GM21576 (cell line): ENCODE results near the gene SLC9A9.
"Not testable (repeated sequence)": the region's sequence is repeated elsewhere in the genome, so short reads cannot be mapped to it uniquely, and the experiment has no call there.

Source experiments
- ATAC-seq: cut with Tn5 transposase; IDR thresholded peaks from one replicate; pipeline ENCODE4 v1.9.1; 2021; ENCODE audit warnings: mild to moderate bottlenecking, moderate library complexity; ENCODE audit not compliant: unreplicated experiment

The SLC9A9 gene

DNA sequence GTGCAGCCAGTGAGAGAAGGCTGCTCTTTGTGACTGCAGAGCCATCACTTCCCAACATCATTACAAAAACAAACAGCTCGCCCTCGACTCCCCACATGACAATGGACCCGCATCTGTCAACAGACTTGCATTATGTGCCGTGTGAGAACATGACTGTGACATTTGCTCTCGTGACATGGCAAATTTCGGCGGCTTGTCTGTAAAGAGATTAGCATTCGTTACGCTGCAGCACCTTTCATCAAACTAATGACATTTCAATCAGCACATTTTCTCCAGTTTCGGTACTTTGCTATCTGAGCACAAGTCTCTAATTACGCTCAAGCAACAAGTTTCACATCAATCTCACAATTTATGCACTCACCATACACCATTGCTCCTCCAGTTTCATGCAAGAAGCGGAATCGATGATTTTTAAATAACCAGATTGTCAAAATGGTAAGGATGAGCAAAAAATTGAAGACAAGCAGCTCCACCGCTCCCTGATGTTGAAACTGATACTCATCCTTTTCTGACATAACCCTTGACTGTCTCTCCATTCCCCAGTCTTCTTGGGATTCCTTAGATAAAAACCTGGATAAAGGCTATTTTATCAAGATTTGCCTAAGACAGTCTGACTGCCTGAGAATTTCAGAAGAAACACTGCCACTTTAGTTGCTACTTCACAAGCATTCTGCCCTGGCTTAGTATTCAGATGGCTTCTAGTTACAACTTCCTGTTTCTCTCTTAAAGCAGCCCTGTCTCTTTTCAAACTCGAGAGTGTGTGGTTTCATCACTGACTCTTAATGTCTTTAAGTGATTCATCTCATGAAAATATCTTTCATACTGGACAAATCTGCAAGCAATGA, at the start of gene SLC9A9:
TSS of gene SLC9A9 (minus strand) at position 682 of the 845 bp plus-strand sequence. CDS start at position 536, 146 bp downstream.
- peak; percentile 82 for ATAC-seq

DNA sequence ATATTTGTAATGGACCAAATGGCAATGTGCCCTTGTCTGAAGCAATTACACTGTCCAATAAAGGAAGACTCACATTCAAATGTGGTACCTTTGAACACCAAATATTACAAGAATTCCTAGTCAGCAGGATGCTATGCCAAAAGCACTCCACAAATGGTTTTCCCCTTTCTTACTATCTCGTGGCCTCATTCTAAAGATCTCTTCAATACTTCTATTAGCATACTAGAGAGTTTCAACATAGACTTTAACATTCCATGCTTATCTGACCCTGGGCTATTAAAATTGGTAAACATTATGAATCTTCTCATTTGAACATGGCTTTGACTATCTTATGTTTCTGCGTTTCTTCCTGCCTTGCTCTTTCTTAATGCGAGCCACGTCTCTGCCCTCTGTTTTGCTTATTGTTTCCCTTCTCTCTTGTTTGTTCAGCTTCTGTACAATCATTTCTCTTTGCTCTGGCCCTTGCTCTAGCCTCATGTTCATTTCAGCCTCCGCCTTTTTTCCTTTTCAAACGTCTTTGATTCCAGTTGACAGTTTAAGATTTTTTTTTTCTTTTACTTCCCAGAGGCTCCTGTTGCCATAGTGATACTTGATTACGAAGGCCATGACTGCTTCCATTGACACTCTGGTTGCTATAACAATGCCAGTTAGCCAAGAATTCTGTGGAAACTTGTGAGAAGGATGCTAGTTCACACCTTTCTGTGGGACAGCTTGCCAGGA, 49.5 kb upstream of the SLC9A9 start:
- no peak for ATAC-seq

DNA sequence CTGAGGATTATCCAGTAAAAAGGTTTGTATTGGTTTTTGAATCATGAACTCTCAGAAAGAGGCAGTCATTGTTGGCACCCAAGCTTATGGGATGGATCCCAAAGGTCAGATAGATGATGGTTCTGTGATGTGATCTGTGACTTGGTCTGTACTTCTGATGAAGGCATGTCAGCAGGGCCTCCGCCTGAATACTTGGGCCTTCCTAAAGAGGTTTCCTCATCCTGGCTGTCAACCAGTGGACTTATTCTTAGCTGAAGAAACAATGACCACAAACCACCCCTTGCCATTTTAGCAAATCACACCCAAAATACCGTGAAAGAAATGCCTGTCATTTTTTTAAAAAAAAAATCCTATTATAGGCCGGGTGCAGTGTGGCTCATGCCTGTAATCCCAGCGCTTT, 48.2 kb upstream of the SLC9A9 start:
- ATAC-seq: no peak

DNA sequence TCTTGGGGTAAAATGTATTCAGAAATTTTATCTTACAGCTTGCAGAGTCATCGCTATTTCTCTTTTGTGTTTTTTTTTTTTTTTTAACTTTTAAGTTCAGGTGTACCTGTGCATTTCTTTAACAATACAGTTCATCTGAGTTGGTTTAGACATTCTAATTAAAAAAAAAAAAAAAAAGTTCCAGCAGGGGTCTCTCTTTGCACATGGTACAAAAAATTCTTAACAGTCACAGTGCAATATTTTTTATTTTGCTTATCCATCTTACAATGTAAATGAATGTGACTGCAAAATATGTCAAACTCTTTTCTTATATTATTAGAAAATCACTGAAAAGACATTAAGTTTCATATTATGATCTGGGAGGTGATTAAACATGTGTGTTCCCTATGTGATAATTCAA, 47.5 kb upstream of the SLC9A9 start:
- ATAC-seq: no peak

DNA sequence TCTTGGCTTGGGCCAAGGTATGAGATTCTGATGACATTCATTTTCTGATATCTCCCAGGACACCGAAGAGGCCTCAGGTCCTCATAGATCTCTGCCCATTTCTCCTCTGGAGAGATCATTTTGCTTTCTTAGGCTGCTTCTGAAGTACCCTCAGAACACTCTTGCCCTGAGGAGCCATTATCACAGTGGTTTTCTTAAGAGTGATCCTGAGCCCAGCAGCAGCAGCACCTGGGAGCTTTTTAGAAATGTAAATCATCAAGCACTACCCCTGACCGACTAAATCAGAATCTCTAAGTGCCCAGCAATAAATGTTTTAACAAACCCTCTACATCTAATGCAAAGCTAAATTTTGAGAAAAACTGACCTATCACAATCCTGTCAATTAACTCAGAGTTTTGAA, 40.6 kb upstream of the SLC9A9 start:
- no peak for ATAC-seq

DNA sequence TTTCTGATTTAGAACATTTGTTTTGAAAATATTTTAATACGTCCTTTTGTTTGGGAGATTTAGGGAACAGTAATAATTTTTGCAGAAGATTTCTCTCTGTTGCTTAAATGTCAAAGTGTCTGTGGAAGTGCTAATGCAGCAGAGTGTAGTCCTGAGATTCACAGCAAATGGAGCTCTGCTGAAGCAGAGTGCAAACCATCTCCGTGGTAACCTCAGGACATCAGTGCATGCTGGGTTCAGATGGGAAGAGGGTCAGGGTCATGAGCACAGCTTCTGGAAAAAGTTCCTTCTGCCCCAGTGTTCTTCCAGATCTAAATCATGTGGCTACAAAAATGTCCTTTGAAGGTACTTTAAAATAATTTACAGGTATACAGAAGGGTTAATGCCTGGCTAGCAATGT, 39.9 kb upstream of the SLC9A9 start:
- no peak for ATAC-seq

DNA sequence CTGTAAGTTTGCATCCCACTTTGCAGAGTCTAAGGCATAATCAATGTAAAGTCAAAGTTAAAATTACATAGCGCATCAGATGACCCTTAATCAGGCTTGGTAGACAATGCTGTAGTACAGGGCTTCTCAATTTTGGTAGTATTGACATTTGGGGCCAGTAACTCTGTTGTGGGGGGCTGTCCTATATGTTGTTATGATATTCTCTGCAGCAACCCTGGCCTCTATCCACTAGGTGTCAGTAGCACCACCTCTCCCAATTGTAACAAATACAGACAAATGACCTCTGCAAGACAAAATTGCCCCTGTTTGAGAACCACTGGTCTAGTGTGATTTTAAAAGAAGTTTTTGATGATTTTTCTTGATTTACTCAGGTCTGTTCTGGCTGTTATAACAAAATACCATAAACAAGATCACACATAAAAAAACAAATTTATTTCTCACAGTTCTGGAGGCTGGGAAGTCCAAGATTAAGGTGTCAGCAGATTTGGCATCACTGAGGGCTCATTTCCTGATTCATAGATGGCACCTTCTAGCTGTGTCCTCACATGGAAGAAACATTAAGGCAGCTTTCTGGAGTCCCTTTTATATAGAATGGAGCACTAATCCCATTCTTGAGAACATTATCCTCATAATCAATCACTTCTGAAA, 37.6 kb upstream of the SLC9A9 start:
- peak; percentile 92 for ATAC-seq

DNA sequence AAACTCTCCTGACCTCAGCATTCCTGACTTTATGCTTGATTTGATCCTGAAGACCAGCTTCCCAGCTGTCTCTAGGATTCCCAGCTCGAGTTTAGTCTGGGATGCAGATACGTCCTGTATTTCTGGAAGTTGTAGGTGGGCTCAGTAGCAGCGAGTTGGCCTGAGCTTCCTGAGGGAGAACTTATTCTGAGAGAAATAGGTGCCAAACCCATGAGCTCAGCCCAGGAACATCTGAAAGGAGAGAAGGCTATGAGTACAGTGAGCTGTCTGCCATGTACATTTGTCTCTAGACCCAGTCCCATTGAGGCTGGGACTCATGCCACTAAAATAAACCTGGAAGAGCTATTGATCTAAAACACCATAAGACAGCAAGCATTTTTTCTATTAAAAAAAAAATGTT, 36.6 kb upstream of the SLC9A9 start:
- ATAC-seq: no peak

DNA sequence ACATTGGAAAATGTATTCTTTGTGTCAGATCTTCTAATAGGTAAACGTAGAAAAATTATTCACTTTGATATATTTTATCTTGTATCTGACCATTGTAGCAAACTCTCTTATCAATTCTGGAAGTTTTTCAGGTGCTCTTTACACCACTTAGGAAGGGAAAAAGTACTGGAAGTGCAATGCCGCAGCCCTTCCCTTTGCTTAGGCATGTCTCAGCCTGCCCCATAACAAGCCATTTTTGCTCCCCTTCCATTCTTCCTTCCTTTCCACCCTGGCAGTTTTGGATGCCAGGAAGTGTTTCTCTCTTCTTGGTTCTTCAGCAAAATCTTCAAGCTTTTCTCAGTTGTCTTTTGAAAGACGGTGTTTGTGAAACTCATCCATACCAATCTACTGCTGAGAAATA, 34.9 kb upstream of the SLC9A9 start:
- no peak for ATAC-seq

DNA sequence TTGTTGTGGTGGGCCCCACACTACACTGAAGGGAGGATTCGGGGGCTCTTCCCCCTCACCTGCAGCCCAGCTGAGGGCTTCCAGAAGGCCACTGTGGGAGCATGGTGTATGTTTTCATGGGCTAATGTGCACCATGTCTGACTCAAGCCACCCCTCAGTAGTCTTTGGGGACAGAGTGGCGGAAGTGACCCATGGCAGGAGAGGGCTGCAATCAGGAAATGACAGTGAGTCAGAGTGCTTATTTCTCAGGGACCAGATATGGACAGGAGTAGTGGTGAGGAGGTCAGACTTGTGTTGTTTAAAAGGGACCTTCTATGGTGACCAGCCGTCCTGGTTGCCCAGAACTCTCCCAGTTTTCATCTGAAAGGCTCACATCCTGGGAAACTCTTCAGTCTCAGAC, 32.8 kb upstream of the SLC9A9 start:
- no peak for ATAC-seq

DNA sequence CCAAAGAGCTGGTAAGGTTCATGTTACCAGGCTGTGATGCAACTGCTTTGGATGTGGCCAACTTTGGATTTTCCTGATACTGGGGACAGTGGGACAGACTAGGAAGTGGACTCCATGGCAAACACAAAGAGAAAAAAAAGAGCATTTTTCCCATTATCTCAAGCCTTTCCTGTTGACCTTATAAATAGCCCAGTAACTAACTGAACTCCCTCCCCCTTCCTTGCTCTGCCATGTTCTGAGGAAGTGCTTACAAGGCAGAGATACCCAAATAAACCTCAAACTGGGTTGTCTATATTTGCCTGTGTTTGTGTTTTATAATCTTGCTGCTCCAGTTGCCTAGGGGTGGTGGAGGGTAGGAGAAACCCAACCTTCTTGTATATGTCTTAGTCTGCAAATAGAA, 27.3 kb upstream of the SLC9A9 start:
- ATAC-seq: no peak

DNA sequence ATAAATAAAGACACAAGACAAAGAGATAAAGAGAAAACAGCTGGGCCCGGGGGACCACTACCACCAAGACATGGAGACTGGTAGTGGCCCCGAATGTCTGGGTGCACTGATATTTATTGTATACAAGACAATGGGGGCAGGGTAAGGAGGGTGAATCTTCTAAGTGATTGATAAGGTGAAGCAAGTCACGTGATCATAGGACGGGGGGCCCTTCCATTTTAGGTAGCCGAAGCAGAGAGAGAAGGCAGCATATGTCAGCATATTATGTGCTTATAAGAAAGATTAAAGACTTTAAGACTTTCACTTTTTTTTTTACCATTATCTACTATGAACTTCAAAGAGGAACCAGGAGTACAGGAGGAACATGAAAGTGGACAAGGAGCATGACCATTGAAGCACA, 25.3 kb upstream of the SLC9A9 start:
- ATAC-seq: not testable (repeated sequence)

DNA sequence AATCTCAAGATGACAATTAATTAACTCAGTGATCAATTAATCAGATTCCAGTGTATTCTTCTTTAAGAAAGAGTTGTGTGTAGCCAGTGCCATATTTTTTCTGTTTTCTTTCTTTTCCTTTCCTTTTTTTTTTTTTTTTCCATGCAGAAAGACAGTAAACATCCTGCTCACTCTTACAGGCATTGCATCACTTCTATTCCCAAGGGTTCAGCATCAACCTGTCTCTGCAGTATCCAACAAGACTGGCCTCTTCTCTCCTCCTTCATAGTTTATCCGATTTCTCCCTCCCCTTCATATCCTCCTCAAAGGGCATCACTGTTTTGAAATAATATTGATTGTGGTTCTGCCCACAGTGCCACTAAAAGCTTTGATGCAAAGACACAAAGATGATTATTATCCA, 17.0 kb upstream of the SLC9A9 start:
- no peak for ATAC-seq

DNA sequence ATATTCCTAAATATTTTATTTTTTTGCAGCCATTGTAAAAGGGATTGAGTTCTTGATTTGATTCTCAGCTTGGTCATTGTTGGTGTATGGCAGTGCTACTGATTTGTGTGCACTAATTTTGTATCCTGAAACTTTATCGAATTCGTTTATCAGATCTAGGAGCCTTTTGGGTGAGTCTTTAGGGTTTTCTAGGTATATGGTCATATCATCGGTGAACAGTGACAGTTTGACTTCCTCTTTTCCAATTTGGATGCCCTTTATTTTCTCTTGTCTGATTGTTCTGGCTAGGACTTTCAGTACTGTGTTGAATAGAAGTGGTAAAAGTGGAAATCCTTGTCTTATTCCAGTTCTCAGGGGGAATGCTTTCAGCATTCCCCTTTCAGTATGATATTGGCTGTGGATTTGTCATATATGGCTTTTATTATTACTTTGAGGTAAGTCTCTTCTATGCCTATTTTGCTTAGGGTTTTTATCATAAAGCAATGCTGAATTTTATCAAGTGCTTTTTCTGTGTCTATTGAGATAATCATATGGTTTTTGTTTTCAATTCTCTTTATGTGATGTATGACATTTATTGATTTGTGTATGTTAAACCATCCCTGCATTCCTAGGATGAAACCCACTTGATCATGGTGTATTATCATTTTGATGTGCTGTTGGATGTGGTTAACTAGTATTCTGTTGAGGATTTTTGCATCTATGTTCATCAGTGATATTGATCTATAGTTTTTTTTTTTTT, 11.4 kb upstream of the SLC9A9 start:
- ATAC-seq: no peak

DNA sequence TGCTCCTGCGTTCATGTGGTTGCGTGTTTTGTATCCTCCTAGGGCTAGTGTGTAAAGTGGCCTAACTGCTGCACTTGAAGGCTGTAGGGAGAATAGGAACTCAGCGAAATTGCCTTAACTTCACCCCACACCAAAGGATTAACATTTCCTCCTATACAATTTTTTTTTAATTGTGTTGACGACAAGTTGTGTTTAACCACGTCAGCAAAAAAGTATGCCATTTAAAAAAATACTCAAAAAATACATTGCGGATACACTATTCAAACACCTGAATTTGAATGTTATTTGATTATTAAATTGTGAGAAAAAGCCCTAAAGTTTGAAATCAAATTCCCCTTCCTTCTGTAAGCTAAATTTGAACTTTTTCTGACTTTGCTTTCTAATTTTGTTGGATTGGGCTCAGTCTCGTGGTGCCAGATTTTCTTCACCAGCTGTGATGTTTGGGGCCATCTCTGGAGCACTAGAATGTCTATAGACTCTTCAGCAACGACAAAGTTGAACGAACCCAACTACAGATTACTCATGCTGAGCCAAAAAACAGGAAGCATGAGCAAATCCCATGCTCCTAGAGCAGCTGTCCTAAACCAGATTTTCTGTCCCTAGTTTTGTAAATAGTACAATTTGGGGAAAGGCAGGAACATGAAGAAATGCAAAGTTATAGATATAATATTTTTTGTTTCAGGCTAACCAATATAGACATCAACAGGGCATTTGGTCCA, 8.1 kb upstream of the SLC9A9 start:
- no peak for ATAC-seq

DNA sequence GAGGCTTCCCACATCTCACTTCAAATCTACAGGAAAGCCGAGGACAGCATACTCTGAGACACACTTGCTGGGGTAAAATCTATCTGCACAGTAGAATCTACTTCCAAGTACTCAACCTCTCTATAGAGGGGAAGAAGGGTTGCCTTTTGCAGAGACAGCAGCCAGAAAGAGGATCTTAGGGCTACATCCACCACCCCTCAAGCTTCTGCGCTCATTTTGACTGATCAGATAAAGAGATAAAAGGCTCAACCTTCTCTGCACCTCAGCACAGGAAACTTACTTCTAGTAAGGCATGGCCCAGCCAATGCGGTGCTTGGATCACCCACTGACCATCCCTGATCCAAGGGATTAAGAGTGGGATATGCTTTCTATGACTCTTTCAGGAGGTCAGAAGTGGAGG, 6.9 kb upstream of the SLC9A9 start:
- ATAC-seq: no peak

DNA sequence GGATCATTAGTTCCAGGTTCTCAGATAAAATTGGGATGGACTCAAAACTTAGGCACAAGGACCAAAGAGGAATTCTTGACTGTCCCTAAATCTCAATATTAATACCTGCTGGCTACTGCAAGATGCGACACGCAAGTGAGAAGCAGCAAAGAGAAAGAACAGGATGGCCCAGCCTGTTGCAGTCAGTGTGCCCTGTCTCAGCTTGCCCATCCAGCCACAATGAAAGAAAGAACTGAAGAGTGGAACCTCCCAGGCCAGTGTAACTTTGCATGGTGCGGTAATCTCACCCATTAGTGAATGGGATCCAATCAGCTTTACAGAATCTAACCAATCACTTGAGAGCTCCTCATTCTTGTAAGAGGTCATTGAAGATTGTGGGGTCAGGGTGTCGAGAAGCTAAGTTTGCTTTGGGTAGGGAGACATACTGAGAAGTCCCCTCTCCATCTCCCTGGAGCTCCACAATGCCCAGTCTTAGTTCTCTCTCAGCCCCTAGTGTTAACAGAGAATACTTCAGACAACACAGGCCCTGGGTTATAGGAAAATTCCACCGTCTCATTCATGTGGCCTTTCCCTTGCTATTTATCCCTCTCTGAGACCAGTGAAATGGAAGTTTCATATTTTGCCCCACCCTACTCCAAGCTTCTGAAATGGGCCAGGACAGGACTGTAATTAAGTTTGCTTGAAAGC, 3.2 kb upstream of the SLC9A9 start:
- ATAC-seq: no peak

DNA sequence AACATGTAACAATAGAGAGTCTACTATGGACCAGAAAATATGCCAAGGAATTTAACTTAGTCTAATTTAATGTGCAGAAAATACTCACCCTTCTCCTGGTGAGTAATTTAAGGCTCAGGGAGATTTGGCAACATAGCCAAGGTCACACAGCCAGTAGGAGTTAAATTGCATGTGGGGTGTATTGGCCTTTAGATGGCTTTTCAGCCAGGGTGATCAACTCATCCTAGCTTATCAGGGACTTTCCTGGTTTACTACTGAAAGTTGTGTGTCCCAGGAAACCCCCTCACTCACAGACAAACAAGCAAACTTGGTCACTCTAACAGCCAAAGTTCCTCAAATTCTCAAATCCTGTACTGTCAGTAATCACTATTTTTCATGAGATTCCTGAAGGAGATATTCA, 2.6 kb upstream of the SLC9A9 start:
- no peak for ATAC-seq

DNA sequence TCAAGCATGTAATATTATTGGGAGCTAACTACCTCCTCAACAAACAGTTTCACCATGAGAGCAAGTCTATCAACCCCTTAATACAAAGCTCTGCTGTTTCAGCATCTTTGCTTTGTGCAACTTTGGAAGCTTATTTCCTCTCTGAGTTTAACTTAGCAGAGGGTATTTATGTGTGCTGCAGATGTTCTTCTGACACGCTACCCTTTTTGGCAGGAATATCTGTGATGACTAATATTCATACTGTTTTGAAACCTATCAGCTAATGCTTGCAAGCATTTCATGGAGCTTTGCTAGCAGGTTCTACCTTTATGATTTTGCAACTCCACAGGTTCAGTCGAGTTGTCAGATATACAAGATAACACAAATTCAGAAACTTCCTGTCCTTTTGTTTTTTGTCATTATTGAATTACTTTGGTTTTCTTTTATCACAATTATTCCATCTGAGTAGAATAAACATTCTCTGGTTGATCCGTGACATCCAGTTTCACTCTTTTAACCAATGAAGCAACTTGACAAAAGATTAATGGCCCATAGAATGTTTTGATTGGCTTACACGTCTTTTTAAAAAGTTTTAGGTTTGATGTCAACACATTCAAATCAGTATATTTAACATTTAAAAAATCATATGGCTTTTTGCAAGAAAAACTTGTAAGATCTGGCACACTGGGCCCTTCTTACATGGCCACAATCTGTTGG, 1.7 kb upstream of the SLC9A9 start:
- ATAC-seq: peak; percentile 61
